HG03066 (cell line): ENCODE results near the gene SPATA2L.
A peak's percentile ranks its signal among the peaks of the same experiment; 100 is the strongest.

Experiments used
- ATAC-seq: cut with Tn5 transposase; IDR thresholded peaks from one replicate; pipeline ENCODE4 v1.9.1; 2021; ENCODE audit warnings: low read depth; ENCODE audit not compliant: unreplicated experiment

Gene SPATA2L

GRCh38 chr16:89701425-89702406, at the start of gene SPATA2L:
Gene SPATA2L, minus strand, starts transcription at chr16:89701705. Its CDS starts 473 bp downstream, at chr16:89701232.
- ATAC-seq: peak; percentile 57

DNA sequence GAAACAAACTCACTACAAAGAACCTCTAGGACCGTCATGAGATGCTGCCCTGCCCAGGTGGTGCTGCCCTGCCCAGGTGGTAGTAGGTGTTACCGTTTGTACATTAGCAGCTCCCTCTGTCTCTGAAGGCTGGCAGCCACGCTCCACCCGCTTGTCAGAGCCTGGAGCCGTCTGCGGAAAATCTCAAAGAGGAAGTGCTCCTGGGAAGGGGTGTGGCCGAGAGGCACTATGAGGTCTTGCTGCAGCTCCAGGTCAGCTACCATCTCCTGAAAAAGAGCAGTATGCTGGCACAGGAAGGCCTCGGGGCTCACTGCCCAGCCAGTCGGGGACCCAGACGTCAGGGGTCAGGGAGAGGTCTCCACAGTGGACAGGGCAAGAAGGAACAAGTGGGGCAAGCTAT, 48.1 kb upstream of the SPATA2L start:
- ATAC-seq: no peak

- ATAC-seq: no peak
Measured at GRCh38 chr16:89748921-89749320, 47.4 kb upstream of the SPATA2L start.

DNA sequence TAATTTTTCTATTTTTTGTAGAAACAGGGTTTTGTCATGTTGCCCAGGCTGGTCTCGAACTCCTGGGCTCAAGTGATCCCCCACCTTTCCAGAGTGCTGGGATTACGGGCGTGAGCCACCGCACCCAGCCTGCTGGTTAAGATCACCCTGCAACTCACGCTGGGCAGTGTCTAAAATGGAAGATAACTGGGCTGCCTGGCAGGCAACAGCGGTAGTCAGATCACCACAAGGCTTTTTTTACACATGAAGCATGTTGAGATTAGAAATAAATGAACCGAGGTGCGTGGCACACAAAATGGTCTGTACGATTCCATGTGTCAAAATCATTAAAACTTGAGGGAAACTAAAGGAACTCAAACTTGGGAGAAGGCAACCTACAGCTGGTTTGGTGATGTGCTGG, 46.6 kb upstream of the SPATA2L start:
- ATAC-seq: no peak

DNA sequence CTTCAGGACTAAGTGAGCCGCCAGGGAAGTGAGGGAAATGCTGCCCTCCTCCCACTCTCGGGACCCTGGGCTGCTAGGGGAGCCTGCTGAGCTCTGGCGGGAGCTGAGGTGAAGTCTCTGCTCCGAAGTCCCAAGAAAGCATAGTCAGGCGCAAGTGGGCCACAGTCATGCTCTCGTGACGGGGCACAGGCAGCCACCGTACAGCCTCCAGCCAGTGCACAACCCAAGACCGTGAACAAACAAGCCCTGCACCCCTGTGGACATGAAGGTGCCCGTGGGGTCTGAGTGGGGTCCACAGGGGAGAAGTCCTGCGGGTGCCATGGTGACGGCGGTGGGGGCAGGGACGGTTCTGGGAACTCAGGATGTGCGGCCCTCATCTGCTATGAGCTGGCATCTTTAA, 44.5 kb upstream of the SPATA2L start:
- ATAC-seq: no peak

DNA sequence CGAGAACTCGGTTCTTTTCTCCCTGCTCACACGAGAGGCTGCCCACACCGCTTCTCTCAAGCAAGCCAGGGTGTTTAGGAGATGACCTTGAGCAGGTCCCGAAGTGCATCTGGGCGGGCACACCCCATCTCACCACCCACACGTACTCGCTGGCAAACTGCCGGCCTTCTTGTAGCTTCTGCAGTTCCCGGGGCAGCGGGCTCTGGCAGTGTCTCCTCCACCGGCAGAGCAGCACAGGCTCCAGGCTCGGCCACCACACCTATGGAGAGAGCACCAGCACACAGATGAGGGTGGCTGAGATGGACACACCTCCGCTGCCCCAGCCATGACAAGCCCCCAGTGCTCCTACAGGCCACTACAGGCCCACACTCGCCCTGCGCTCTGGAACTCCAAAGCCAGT, 43.3 kb upstream of the SPATA2L start:
- ATAC-seq: no peak

- no peak for ATAC-seq
Measured at GRCh38 chr16:89742948-89743347, 41.4 kb upstream of the SPATA2L start.

DNA sequence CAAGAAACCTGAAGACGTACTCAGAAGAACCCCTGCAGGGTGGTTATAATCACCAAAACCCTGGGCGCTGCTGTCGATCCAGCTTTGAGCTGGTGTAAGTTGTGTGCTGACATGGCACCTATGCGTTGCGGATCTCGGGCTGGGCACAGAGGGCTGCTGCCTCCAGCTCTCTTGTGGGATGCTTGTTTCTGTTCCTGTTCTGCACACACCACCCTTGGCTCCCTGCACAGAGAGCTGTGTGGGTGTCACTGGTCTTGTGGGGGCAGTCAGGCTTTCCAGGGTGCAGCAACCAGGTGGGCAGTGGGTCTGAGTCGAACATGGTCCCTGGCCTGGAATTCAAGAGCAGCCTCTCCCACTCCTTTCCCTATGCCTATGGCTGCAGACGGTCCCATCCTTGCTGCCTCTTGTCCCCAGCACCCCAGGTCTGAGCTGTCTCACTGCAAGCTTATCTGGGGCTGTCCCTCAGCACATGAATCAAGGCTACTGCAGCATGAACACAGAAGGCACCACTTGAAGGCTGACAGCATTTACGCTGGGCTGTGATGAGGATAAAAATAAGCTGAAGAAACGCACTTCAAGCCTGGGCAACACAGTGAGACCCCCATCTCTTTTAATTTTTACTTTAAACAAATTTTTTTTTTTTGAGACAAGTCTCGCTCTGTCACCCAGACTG, 40.0 kb upstream of the SPATA2L start:
- ATAC-seq: no peak

GRCh38 chr16:89739383-89739782, 37.9 kb upstream of the SPATA2L start:
- no peak for ATAC-seq

DNA sequence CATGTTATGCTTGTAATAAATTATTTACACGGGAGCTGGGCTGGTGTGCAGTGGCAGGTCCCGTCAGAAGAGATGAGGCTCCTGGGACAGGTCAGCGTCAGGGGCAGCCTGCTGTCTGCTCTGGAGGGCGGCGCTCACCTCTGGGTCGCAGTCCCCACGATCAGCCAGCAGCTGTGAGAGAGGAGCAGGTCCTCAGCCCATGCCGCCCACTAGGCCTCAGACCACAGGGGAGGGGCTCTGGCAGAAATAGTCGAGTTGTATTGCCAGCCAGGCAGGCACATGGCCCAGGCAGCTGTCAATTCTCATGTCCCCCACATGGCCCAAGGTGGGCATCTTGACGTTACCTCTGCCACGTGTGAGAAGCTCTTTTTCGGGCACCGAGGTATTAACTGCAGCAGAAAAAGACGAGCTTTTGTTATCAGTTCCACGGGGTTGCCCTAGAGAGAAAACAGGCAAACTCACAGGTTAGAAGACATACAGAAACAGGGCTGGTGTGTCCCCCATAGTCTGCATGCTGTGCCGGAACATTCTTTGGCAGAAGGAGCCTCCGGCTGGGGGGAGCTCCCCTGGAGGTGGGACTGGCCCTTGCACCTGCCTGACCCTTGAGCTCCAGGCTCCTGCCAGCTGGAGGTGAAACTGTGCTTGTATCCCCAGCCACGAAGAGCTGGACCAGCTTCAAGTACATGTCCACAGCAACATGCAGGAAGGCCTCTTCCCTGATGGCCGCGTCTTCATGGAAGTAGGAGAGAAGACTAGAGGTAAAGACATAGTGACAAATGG, 37.2 kb upstream of the SPATA2L start:
- ATAC-seq: no peak

DNA sequence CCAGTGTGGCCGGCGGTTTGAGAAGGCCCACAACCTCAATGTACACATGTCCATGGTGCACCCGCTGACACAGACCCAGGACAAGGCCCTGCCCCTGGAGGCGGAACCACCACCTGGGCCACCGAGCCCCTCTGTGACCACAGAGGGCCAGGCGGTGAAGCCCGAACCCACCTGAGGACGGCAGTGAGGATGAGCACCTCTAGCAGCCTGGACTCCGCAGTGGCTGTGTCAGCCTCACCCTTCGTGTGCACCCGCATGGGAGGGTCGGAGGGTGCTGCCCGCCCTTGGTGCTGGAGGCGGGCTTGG, 36.5 kb upstream of the SPATA2L start:
- no peak for ATAC-seq

- ATAC-seq: no peak
Measured at GRCh38 chr16:89737341-89738071, 36.0 kb upstream of the SPATA2L start.

DNA sequence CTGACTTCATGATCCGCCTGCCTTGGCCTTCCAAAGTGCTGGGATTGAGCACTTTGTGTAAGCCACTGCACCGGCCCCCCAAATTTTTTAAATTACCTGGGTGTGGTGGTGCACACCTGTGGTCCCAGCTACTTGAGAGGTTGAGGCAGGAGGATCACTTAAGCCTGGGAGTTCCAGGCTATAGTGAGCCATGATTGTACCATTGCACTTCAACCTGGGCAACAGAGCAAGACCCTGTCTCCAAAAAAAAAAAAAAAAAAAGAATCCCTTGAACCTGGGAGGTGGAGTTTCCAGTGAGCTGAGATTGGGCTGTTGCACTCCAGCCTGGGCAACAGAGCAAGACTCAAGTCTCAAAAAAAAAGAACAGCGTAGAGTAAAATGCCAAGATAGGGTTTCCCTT, 35.0 kb upstream of the SPATA2L start:
- ATAC-seq: no peak

GRCh38 chr16:89733792-89734191, 32.3 kb upstream of the SPATA2L start:
- no peak for ATAC-seq

GRCh38 chr16:89733322-89733721, 31.8 kb upstream of the SPATA2L start:
- ATAC-seq: no peak

GRCh38 chr16:89732918-89733242, 31.4 kb upstream of the SPATA2L start:
- ATAC-seq: no peak

DNA sequence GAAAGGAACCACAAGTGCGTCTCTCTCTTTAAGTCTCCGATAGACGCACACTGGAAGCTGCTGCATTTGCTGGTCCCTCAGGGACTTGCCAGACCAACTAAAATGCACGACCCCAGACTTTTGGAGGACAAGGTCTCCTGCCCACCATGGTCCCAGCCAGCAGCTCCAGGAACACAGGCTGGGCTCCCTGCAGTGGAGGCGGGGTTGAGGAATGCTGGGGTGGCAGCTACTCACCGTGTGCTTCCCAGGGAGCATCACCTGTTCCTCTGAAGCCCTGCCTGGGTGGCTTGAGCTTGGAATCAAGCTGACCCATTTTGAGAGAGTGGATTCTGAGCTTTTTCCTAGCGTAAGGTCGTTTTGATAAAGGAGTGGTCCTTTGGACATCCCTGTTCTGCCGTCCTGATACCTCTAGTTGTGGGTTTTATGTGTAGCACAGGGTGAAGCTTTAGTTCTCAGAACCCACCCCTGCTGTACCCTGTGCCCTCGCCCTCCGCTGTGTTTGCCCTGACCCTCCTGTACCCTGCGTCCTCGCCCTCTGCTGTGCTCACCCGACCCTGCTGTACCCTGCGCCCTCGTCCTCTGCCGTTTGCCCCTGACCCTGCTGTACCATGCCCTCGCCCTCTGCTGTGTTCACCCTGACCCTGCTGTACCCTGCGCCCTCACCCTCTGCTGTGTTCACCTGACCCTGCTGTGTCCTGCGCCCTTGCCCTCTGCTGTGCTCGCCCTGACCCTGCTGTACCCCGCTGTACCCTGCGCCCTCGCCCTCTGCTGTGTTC, 30.8 kb upstream of the SPATA2L start:
- ATAC-seq: no peak

DNA sequence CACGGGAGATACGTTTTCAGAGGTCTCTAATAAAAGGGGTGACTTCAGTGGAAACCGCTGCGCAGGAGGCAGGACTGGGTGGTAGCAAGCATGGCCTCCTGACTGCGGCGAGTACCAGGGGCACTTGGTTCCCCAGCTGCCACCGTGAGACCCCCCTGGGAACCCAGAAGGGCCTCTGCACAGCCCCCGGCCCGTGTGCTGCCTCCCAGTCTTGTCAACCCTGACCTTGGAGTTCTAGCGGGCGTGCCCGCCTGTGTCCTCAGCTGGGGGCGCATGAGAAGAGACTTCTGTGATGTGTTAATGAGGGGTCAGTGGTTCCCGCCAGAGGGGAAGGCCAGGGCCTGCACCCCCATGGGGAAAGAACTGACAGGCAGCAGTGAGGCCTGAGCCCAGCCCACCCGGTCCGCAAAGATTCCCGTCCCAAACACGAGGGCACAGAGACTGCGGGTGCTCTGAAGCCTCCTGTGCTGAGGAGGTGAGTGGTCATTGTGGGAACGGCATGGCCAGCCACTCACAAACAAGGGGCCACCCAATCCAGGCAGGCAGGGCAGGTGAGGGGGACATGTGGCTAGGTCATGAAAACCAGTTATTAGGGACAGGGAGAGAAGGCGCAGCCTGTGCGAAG, 29.2 kb upstream of the SPATA2L start:
- ATAC-seq: no peak

DNA sequence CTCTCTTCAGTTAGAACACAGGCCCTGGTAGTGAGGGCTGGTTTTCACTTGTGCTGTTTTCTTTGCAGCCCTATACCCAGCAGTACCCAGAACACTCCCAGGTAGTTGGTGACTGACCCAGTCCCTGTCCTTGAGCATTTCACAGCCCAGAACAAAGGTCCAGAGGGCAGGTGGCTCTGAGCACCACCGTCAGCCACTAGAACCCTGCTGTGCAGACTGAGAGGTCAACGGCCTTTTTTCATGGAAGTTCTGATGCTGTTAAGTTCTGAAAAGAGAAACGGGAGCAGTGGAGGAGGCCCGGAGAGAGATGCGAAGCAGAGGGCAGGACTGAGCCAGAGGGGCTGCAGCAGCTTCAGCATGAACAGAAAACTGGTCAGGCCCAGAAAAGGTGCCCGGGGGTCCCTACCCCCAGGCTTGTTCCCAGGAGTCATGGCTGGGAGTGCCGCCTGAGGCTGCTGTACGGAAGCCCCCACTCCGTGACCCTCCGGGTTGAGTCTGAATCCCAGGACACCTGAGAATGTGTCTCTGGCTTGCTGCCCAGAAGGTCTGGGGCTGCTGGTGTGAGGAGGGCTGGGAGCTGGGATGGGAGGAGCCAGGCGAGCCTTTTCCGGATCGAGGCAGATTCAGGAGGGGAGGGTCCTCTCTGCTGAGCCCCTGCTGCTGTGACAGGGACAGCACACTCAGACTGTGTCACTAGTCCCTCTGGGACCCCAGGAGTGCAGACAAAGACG, 28.5 kb upstream of the SPATA2L start:
- ATAC-seq: no peak
